HEK293 (cell line): ENCODE measurements around the gene KPNA6.
A peak's percentile ranks its signal among the peaks of the same experiment; 100 is the strongest.

Experiments
- CTCF ChIA-PET: fragments of 350-600 bp; formaldehyde crosslinking; extraction: SDS; loops from one replicate; lab custom pipeline; 2021; ENCODE audit warnings: antibody characterized with exemption; lab: Yijun Ruan, JAX
- POLR2A ChIA-PET: fragments of 300-600 bp; formaldehyde crosslinking; extraction: SDS; loops from one replicate; lab custom pipeline; 2020; ENCODE audit warnings: antibody characterized with exemption, inconsistent platforms; lab: Yijun Ruan, JAX
- H3K27ac ChIP-seq: fragments of 200-500 bp; sonication (Bioruptor generic); 2 replicates; pipeline ENCODE4 v1.5.1; 2014; ENCODE audit warnings: low read depth, low read length, control low read depth, inconsistent platforms; ENCODE audit errors: extremely low read depth
- H3K36me3 ChIP-seq, 2 experiments: fragments of 200-500 bp in 1 of 2; sonication (Bioruptor generic) in 1 of 2; 1 replicate in 1 of 2; 2 replicates in 1 of 2; pipeline ENCODE4 v1.5.1; 2014 to 2017; ENCODE audit warnings: inconsistent platforms in 2 of 2, low read length in 2 of 2; ENCODE audit not compliant: control insufficient read depth in 2 of 2, insufficient read depth in 1 of 2
- H3K4me1 ChIP-seq: fragments of 200-500 bp; sonication (Bioruptor generic); 2 replicates; pipeline ENCODE4 v1.5.1; 2014; ENCODE audit warnings: mild to moderate bottlenecking, low read length, inconsistent platforms; ENCODE audit not compliant: control insufficient read depth, insufficient read depth
- H3K4me3 ChIP-seq: 2 replicates; pipeline ENCODE4 v1.5.1; 2011; ENCODE audit warnings: low read depth, mild to moderate bottlenecking, control low read depth, low read length, moderate library complexity
- H3K9me3 ChIP-seq: fragments of 200-500 bp; sonication (Bioruptor generic); 2 replicates; pipeline ENCODE4 v1.5.1; 2014; ENCODE audit warnings: low read depth, low read length, inconsistent platforms; ENCODE audit not compliant: control insufficient read depth, insufficient read depth
- OVOL3 ChIP-seq: fragments of 450-650 bp; formaldehyde crosslinking; IDR thresholded peaks from 2 replicates; pipeline ENCODE4 v1.5.1; 2016; ENCODE audit warnings: missing biosample characterization, missing genetic modification characterization
- SALL2 ChIP-seq: fragments of 450-650 bp; formaldehyde crosslinking; IDR thresholded peaks from 2 replicates; pipeline ENCODE4 v1.5.0; 2017; ENCODE audit warnings: missing biosample characterization, mild to moderate bottlenecking, missing genetic modification characterization, borderline replicate concordance
- ZBTB10 ChIP-seq: fragments of 450-650 bp; formaldehyde crosslinking; IDR thresholded peaks from 2 replicates; pipeline ENCODE4 v1.5.1; 2016; ENCODE audit warnings: missing biosample characterization, missing genetic modification characterization
- ZBTB7A ChIP-seq: fragments of 450-650 bp; formaldehyde crosslinking; IDR thresholded peaks from 2 replicates; pipeline ENCODE4 v1.5.1; 2016; ENCODE audit warnings: low read depth, missing biosample characterization, missing genetic modification characterization
- ZBTB8A ChIP-seq: fragments of 450-650 bp; formaldehyde crosslinking; IDR thresholded peaks from 2 replicates; pipeline ENCODE4 v1.5.1; 2016; ENCODE audit warnings: missing biosample characterization, missing genetic modification characterization
- ZFP3 ChIP-seq: fragments of 450-650 bp; formaldehyde crosslinking; IDR thresholded peaks from 2 replicates; pipeline ENCODE4 v1.5.1; 2016; ENCODE audit warnings: low read depth, missing biosample characterization, missing genetic modification characterization
- ZNF174 ChIP-seq: fragments of 450-650 bp; formaldehyde crosslinking; IDR thresholded peaks from 2 replicates; pipeline ENCODE4 v1.5.0; 2017; ENCODE audit warnings: missing biosample characterization, mild to moderate bottlenecking, missing genetic modification characterization
- ZNF239 ChIP-seq: fragments of 450-650 bp; formaldehyde crosslinking; IDR thresholded peaks from 2 replicates; pipeline ENCODE4 v1.5.1; 2016; ENCODE audit warnings: missing biosample characterization, missing genetic modification characterization
- ZNF302 ChIP-seq: fragments of 450-650 bp; formaldehyde crosslinking; IDR thresholded peaks from 2 replicates; pipeline ENCODE4 v1.5.1; 2016; ENCODE audit warnings: missing biosample characterization, missing genetic modification characterization, low read depth
- ZNF354C ChIP-seq: fragments of 450-650 bp; formaldehyde crosslinking; IDR thresholded peaks from 2 replicates; pipeline ENCODE4 v1.5.1; 2016; ENCODE audit warnings: missing biosample characterization, missing genetic modification characterization, low read depth, borderline replicate concordance
- ZNF366 ChIP-seq: fragments of 450-650 bp; formaldehyde crosslinking; conservative IDR thresholded peaks from 2 replicates; pipeline ENCODE4 v1.5.1; 2016; ENCODE audit warnings: missing biosample characterization, missing genetic modification characterization
- ZNF404 ChIP-seq: fragments of 450-650 bp; formaldehyde crosslinking; IDR thresholded peaks from 2 replicates; pipeline ENCODE4 v1.5.1; 2017; ENCODE audit warnings: missing biosample characterization, missing genetic modification characterization
- ZNF416 ChIP-seq: fragments of 450-650 bp; formaldehyde crosslinking; IDR thresholded peaks from 2 replicates; pipeline ENCODE4 v1.5.1; 2016; ENCODE audit warnings: missing biosample characterization, missing genetic modification characterization
- ZNF549 ChIP-seq: fragments of 450-650 bp; IDR thresholded peaks from 2 replicates; pipeline ENCODE4 v1.5.1; 2018; ENCODE audit warnings: missing biosample characterization, missing genetic modification characterization, mild to moderate bottlenecking, inconsistent platforms, moderate library complexity
- ZNF843 ChIP-seq: fragments of 450-650 bp; formaldehyde crosslinking; IDR thresholded peaks from 2 replicates; pipeline ENCODE4 v1.5.1; 2016; ENCODE audit warnings: missing biosample characterization, missing genetic modification characterization
- ZSCAN5A ChIP-seq: fragments of 450-650 bp; formaldehyde crosslinking; IDR thresholded peaks from 2 replicates; pipeline ENCODE4 v1.5.1; 2016; ENCODE audit warnings: missing biosample characterization, missing genetic modification characterization
- TF ChIP-seq, protein P1 (sequence below): fragments of 450-650 bp; formaldehyde crosslinking; conservative IDR thresholded peaks from 2 replicates; pipeline ENCODE4 v1.5.1; 2016; ENCODE audit warnings: low read depth, missing biosample characterization, missing genetic modification characterization
- TF ChIP-seq, protein P2 (sequence below): fragments of 450-650 bp; formaldehyde crosslinking; IDR thresholded peaks from 2 replicates; pipeline ENCODE4 v1.5.1; 2016; ENCODE audit warnings: missing biosample characterization, missing genetic modification characterization
- TF ChIP-seq, protein P3 (sequence below): fragments of 450-650 bp; formaldehyde crosslinking; IDR thresholded peaks from 2 replicates; pipeline ENCODE4 v1.5.1; 2017; ENCODE audit warnings: missing biosample characterization, missing genetic modification characterization
- TF ChIP-seq, protein P4 (sequence below): fragments of 450-650 bp; formaldehyde crosslinking; IDR thresholded peaks from 2 replicates; pipeline ENCODE4 v1.5.1; 2016; ENCODE audit warnings: missing biosample characterization, missing genetic modification characterization
- TF ChIP-seq, protein P5 (sequence below): fragments of 450-650 bp; formaldehyde crosslinking; IDR thresholded peaks from 2 replicates; pipeline ENCODE4 v1.5.1; 2016; ENCODE audit warnings: missing biosample characterization, missing genetic modification characterization

The KPNA6 gene

GRCh38 chr1:32072622-32073298, 35.1 kb upstream of the KPNA6 start, which contains the start of gene TMEM39B:
TMEM39B (plus strand) TSS chr1:32072939; CDS start chr1:32073048, 109 bp downstream.
- Histone ChIP-seq H3K9me3 (no peaks in the 10 kb centered on the region), H3K4me1 (no peaks in the 10 kb centered on the region), H3K27ac (peak within 1 kb of the TSS; percentile 62), H3K36me3 (peaks cover 3 to 32% of the 10 kb centered on the region in 2 experiments; a peak in 2 of 3 replicates), H3K4me3 (peak within 1 kb of the TSS; percentile 92)
- ChIA-PET POLR2A (interaction anchor here (0.5 to 3.6 kb wide), 32 partner anchors 10 to 287 kb away, joined by 3 to 33 read pairs (median 4); partner anchors contain the start of genes DCDC2B, HDAC1, IQCC and KHDRBS1), CTCF (interaction anchor here (0.6 to 3.7 kb wide), 12 partner anchors 10 to 243 kb away, joined by 3 to 14 read pairs (median 4); partner anchors contain the start of genes KPNA6 and TXLNA)
- peak; percentile 51 for TF ChIP-seq ZBTB8A (tag by site-specific recombination)
- TF ChIP-seq, protein P1, sequence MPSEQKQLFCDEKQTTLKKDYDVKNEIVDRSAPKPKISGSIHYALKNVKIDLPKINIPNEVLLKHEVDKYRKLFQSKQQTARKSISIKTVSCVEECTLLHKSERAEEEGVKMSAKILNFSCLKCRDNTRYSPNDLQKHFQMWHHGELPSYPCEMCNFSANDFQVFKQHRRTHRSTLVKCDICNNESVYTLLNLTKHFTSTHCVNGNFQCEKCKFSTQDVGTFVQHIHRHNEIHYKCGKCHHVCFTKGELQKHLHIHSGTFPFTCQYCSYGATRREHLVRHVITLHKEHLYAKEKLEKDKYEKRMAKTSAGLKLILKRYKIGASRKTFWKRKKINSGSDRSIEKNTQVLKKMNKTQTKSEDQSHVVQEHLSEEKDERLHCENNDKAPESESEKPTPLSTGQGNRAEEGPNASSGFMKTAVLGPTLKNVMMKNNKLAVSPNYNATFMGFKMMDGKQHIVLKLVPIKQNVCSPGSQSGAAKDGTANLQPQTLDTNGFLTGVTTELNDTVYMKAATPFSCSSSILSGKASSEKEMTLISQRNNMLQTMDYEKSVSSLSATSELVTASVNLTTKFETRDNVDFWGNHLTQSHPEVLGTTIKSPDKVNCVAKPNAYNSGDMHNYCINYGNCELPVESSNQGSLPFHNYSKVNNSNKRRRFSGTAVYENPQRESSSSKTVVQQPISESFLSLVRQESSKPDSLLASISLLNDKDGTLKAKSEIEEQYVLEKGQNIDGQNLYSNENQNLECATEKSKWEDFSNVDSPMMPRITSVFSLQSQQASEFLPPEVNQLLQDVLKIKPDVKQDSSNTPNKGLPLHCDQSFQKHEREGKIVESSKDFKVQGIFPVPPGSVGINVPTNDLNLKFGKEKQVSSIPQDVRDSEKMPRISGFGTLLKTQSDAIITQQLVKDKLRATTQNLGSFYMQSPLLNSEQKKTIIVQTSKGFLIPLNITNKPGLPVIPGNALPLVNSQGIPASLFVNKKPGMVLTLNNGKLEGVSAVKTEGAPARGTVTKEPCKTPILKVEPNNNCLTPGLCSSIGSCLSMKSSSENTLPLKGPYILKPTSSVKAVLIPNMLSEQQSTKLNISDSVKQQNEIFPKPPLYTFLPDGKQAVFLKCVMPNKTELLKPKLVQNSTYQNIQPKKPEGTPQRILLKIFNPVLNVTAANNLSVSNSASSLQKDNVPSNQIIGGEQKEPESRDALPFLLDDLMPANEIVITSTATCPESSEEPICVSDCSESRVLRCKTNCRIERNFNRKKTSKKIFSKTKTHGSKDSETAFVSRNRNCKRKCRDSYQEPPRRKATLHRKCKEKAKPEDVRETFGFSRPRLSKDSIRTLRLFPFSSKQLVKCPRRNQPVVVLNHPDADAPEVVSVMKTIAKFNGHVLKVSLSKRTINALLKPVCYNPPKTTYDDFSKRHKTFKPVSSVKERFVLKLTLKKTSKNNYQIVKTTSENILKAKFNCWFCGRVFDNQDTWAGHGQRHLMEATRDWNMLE (tag by site-specific recombination), result no peak
- TF ChIP-seq, protein P2, sequence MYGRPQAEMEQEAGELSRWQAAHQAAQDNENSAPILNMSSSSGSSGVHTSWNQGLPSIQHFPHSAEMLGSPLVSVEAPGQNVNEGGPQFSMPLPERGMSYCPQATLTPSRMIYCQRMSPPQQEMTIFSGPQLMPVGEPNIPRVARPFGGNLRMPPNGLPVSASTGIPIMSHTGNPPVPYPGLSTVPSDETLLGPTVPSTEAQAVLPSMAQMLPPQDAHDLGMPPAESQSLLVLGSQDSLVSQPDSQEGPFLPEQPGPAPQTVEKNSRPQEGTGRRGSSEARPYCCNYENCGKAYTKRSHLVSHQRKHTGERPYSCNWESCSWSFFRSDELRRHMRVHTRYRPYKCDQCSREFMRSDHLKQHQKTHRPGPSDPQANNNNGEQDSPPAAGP (tag by site-specific recombination), result peak; percentile 95
- TF ChIP-seq, protein P3, sequence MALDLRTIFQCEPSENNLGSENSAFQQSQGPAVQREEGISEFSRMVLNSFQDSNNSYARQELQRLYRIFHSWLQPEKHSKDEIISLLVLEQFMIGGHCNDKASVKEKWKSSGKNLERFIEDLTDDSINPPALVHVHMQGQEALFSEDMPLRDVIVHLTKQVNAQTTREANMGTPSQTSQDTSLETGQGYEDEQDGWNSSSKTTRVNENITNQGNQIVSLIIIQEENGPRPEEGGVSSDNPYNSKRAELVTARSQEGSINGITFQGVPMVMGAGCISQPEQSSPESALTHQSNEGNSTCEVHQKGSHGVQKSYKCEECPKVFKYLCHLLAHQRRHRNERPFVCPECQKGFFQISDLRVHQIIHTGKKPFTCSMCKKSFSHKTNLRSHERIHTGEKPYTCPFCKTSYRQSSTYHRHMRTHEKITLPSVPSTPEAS (tag by site-specific recombination), result peak; percentile 7; the same call in 1 of the 2 replicates
- TF ChIP-seq SALL2 (tag by site-specific recombination), result no peak
- TF ChIP-seq, protein P4, sequence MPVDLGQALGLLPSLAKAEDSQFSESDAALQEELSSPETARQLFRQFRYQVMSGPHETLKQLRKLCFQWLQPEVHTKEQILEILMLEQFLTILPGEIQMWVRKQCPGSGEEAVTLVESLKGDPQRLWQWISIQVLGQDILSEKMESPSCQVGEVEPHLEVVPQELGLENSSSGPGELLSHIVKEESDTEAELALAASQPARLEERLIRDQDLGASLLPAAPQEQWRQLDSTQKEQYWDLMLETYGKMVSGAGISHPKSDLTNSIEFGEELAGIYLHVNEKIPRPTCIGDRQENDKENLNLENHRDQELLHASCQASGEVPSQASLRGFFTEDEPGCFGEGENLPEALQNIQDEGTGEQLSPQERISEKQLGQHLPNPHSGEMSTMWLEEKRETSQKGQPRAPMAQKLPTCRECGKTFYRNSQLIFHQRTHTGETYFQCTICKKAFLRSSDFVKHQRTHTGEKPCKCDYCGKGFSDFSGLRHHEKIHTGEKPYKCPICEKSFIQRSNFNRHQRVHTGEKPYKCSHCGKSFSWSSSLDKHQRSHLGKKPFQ (tag by site-specific recombination), result no peak
- no peak for TF ChIP-seq ZBTB7A
- TF ChIP-seq, protein P5, sequence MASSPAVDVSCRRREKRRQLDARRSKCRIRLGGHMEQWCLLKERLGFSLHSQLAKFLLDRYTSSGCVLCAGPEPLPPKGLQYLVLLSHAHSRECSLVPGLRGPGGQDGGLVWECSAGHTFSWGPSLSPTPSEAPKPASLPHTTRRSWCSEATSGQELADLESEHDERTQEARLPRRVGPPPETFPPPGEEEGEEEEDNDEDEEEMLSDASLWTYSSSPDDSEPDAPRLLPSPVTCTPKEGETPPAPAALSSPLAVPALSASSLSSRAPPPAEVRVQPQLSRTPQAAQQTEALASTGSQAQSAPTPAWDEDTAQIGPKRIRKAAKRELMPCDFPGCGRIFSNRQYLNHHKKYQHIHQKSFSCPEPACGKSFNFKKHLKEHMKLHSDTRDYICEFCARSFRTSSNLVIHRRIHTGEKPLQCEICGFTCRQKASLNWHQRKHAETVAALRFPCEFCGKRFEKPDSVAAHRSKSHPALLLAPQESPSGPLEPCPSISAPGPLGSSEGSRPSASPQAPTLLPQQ (tag by site-specific recombination), result peak; percentile 99
- TF ChIP-seq ZNF366 (tag by site-specific recombination), result peak; percentile 83; the same call in 1 of the 2 replicates
- no peak for TF ChIP-seq ZNF549 (tag by site-specific recombination)
- TF ChIP-seq ZNF302 (tag by site-specific recombination), result no peak
- no peak for TF ChIP-seq ZNF354C
- TF ChIP-seq ZNF239, result 0 out of 2 replicates have a peak, but pooled peaks have one; percentile 16
- TF ChIP-seq OVOL3 (tag by site-specific recombination), result no peak
- TF ChIP-seq ZBTB10 (tag by site-specific recombination), result 0 out of 2 replicates have a peak, but pooled peaks have one; percentile 41
- TF ChIP-seq ZNF174 (tag by site-specific recombination), result no peak
- no peak for TF ChIP-seq ZSCAN5A (tag by site-specific recombination)
- peak; percentile 55 for TF ChIP-seq ZNF843 (tag by site-specific recombination)
- TF ChIP-seq ZNF416 (tag by site-specific recombination), result no peak
- TF ChIP-seq ZNF404, result no peak
- no peak for TF ChIP-seq ZFP3 (tag by site-specific recombination)
